ENCODE results near the gene RESF1.

GRCh38 chr12:31966558-31967205, 7.5 kb downstream of the RESF1 start:
- TF ChIP-seq CTCF (IDR thresholded peaks at IDR 0.05) (no peak), POLR2A (IDR thresholded peaks at IDR 0.05) (no peak), POLR2AphosphoS5 (IDR thresholded peaks at IDR 0.05; ENCODE audit: insufficient read depth in 1 of 2, low read depth in 1 of 2) (no peak)
